Activated CD8-positive, alpha-beta memory T cell treated with anti-CD3 and anti-CD28 coated beads, Interleukin-2, amount 10 ng/mL, durations not matched to agents 7 days and 5 days (primary cell): ENCODE results near the gene CELF3. TPM values are rescaled to one million over a fixed set of nuclear protein-coding genes. Genes with fewer than 3 reads are reported as not detected.
A peak's percentile ranks its signal among the peaks of the same experiment; 100 is the strongest.

Source experiments
- ATAC-seq: fragments of 150-1000 bp; cut with Tn5 transposase; one replicate; pipeline ENCODE4 v1.10.0; 2021; ENCODE audit warnings: moderate library complexity
- CTCF ChIA-PET: fragments of 350-600 bp; sonication (Branson Sonifier 250); formaldehyde crosslinking; loops from one replicate; lab custom pipeline; 2021; ENCODE audit warnings: antibody characterized with exemption; lab: Charles Lee
- DNase-seq: peaks from one replicate; pipeline ENCODE4 v3.0.0-alpha.2; 2020
- H3K27ac Mint-ChIP-seq: one replicate; pipeline ENCODE4 v1.8.0; 2021; ENCODE audit warnings: mild to moderate bottlenecking, mixed read lengths
- H3K27me3 Mint-ChIP-seq: one replicate; pipeline ENCODE4 v1.8.0; 2021; ENCODE audit warnings: mixed read lengths
- H3K36me3 Mint-ChIP-seq: one replicate; pipeline ENCODE4 v1.8.0; 2021; ENCODE audit warnings: mild to moderate bottlenecking, mixed read lengths
- H3K4me1 Mint-ChIP-seq: one replicate; pipeline ENCODE4 v1.8.0; 2021; ENCODE audit warnings: mixed read lengths
- H3K4me3 Mint-ChIP-seq: one replicate; pipeline ENCODE4 v1.8.0; 2021; ENCODE audit warnings: mild to moderate bottlenecking, moderate library complexity, mixed read lengths
- H3K9me3 Mint-ChIP-seq: one replicate; pipeline ENCODE4 v1.8.0; 2022; ENCODE audit warnings: low read depth, mixed read lengths
- total RNA-seq, 2 experiments: library from RNA; stranded (reverse); gene quantifications; one replicate each; pipeline ENCODE4 v1.2.3, GENCODE V29; 2021

The CELF3 gene
- total RNA-seq, 2 experiments from 2014 or later = not detected

GRCh38 chr1:151716405-151716762 lies 219 bp downstream of the CELF3 start:
- peaks cover 17% of the 10 kb centered on the region for H3K4me1 Mint-ChIP-seq

DNA sequence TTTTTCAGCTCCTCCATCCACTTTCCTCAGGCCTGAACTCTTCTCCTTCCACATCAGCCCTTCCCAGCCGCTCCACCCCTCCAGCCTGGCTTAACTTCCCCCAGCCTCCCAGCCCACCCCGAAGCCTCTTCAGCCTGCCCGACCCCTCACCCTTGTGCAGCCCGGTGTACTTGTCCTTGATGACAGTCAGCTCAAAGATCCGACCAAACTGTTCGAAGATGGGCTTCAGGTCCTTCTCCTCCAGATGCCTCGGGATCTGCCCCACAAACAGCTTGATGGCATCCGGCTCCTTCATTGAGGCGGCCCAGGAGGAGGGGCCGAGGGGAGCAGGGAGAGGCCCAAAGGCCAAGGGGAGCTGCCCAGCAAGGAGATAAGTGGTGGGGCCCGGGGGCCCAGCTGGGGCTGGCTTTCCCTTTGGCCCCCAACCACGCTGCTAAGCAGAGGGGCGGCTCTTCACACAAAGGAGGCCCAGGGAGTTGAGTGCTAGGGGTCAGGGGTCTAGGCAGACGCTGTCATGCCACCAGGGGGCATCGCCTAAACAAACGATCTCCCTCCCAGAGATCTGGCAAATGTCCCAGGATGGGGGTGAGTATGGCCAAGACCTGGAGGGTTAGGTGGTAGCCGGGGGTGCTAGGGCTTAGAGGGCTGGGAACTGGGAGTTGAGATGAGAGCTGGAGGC lies 738 bp downstream of the CELF3 start:
- ATAC-seq (no peak), DNase-seq (no peak)
- Mint-ChIP-seq H3K4me3 (no peak overlapping the region), H3K27ac (no peak overlapping the region), H3K9me3 (no peaks in the 10 kb centered on the region), H3K27me3 (peaks cover 60% of the 10 kb centered on the region), H3K36me3 (no peaks in the 10 kb centered on the region), H3K4me1 (peaks cover 14% of the 10 kb centered on the region)
- CTCF ChIA-PET = interaction anchor here (0.9 to 2.5 kb wide), 2 partner anchors 10 to 121 kb away, joined by 3 to 9 read pairs; no protein-coding TSS in a partner anchor

More at GRCh38 chr1:151716405-151716762, 219 bp downstream of the CELF3 start:
- no peak overlapping the region for H3K4me3 Mint-ChIP-seq
- H3K9me3 Mint-ChIP-seq = no peaks in the 10 kb centered on the region
- H3K27me3 Mint-ChIP-seq = peaks cover 61% of the 10 kb centered on the region
- DNase-seq (no peak), ATAC-seq (no peak)
- CTCF ChIA-PET = interaction anchor here (2.5 kb wide), 1 partner anchor 120 kb away, joined by 9 read pairs; no protein-coding TSS in a partner anchor
- no peaks in the 10 kb centered on the region for H3K36me3 Mint-ChIP-seq
- H3K27ac Mint-ChIP-seq = no peak overlapping the region

- no peak for ATAC-seq
- Mint-ChIP-seq H3K27me3 (peaks cover 52% of the 10 kb centered on the region), H3K27ac (no peak overlapping the region)
Measured at GRCh38 chr1:151714820-151715725, 1.5 kb downstream of the CELF3 start.

GRCh38 chr1:151713874-151714273 lies 2.7 kb downstream of the CELF3 start:
- no peaks in the 10 kb centered on the region for H3K36me3 Mint-ChIP-seq
- no peak for ATAC-seq
- H3K27ac Mint-ChIP-seq = no peak overlapping the region
- CTCF ChIA-PET = no interaction called here
- no peaks in the 10 kb centered on the region for H3K9me3 Mint-ChIP-seq
- H3K27me3 Mint-ChIP-seq = peaks cover 42% of the 10 kb centered on the region
- no peak for DNase-seq
- no peak overlapping the region for H3K4me3 Mint-ChIP-seq
- H3K4me1 Mint-ChIP-seq = peaks cover 5% of the 10 kb centered on the region

More at GRCh38 chr1:151714820-151715725, 1.5 kb downstream of the CELF3 start:
- H3K4me3 Mint-ChIP-seq = no peak overlapping the region
- no peaks in the 10 kb centered on the region for H3K9me3 Mint-ChIP-seq
- no peak for DNase-seq
- H3K36me3 Mint-ChIP-seq = no peaks in the 10 kb centered on the region
- peaks cover 6% of the 10 kb centered on the region for H3K4me1 Mint-ChIP-seq
- CTCF ChIA-PET = interaction anchor here (0.9 kb wide), 1 partner anchor 10 kb away, joined by 3 read pairs; no protein-coding TSS in a partner anchor

DNA sequence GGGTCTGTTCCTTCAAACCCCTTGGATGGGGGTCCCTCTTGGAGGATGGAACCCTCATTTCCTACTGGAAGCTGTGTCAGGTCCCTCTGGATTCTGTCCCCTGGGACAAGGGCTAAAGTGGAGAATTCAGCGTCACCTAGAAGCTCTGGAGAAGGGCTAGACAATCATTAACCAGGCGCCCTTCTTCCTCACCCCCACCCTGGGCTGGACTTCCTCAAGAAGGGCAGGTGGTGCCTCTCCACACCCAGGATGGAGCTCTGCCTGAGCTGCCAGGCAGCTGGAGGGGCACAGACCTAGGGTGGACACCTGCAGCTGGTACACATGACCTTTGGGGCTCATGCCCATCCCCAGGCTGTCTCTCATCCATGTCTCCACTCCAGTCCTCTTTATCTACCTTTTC lies 3.6 kb downstream of the CELF3 start:
- H3K4me1 Mint-ChIP-seq = peaks cover 5% of the 10 kb centered on the region
- H3K27me3 Mint-ChIP-seq = peaks cover 33% of the 10 kb centered on the region
- no peak overlapping the region for H3K4me3 Mint-ChIP-seq
- no peaks in the 10 kb centered on the region for H3K9me3 Mint-ChIP-seq
- no peak overlapping the region for H3K27ac Mint-ChIP-seq
- CTCF ChIA-PET = no interaction called here
- H3K36me3 Mint-ChIP-seq = no peaks in the 10 kb centered on the region
- no peak for DNase-seq
- no peak for ATAC-seq

- ATAC-seq (no peak), DNase-seq (no peak)
- no peak overlapping the region for H3K4me3 Mint-ChIP-seq
- peaks cover 22% of the 10 kb centered on the region for H3K27me3 Mint-ChIP-seq
- H3K4me1 Mint-ChIP-seq = peaks cover 2% of the 10 kb centered on the region
- H3K9me3 Mint-ChIP-seq = no peaks in the 10 kb centered on the region
- no peak overlapping the region for H3K27ac Mint-ChIP-seq
- no peaks in the 10 kb centered on the region for H3K36me3 Mint-ChIP-seq
- CTCF ChIA-PET = no interaction called here
Measured at GRCh38 chr1:151711951-151712350, 4.7 kb downstream of the CELF3 start.

DNA sequence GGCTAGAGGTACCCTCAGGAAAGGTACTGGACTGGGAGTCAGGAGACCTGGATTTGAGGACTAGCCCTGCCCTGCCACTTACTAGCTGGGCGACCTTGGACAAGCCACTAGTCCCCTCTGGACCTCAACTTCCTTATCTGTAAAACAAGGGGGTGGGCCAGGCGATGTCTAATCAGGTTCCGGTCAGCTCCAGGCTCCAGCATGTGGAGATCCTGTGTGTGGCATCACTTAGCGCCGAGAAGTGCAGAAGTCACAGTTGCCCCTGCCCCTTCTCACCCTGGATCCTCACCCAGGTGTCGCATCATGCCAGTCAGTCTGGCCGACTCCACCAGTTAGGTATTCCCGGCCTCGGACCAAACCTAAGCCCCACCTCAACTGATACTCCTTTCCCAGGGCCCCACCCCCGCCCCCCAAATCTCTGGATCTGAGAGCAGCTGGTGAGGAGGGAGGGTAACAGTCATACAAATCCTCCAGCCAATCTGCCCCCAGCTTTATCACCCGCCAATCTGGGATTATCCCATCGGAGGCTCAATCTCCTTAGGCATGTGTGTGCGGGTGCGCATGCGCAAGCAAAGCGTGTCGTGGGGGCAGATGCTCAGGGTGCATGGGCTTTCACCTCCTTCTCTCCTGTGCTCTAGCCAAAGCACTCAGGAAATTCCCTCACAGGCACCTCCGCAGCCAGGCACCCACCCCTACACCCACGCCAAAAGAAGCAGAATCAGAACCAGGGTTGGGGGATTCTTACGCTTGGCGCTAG lies 5.4 kb downstream of the CELF3 start:
- H3K36me3 Mint-ChIP-seq = no peaks in the 10 kb centered on the region
- H3K4me3 Mint-ChIP-seq = no peak overlapping the region
- CTCF ChIA-PET = no interaction called here
- ATAC-seq = no peak
- no peaks in the 10 kb centered on the region for H3K9me3 Mint-ChIP-seq
- peaks cover 19% of the 10 kb centered on the region for H3K27me3 Mint-ChIP-seq
- no peak for DNase-seq
- H3K27ac Mint-ChIP-seq = no peak overlapping the region
- H3K4me1 Mint-ChIP-seq = no peaks in the 10 kb centered on the region

DNA sequence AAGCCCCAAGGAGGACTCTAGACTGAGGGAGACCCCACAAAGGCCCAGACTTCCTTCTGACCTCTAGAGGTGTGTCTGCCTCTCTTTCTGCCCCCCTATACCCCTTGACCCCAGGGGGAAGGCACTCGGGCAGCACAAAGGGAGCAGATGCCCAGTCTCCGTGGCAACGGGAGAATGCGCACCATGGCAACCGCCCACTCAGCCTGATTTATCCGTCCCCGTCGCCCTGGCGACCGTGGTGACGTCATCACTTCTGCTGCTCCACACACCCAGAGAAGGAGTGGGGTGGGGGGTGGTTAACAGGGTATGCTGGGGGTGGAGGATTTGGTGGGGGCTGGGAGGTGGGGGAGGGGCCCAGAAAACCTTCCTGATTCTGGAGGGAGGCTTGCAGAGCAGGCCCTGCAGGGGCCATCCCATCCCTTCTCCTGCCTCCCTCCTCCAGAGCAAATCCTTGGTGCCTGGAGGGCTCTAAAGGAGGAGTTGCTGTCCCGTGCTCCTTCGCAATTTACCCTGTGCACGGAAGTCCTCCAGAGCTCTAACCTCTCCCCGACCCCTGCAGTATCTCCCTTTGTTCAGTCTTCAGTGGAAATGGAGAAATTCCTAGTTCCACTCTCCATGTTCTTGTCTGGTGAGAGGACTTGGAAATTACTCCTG lies 6.3 kb downstream of the CELF3 start:
- no peaks in the 10 kb centered on the region for H3K4me1 Mint-ChIP-seq
- peak; percentile 8 for ATAC-seq
- DNase-seq = peak; percentile 46
- H3K9me3 Mint-ChIP-seq = no peaks in the 10 kb centered on the region
- CTCF ChIA-PET = no interaction called here
- H3K4me3 Mint-ChIP-seq = no peak overlapping the region
- H3K36me3 Mint-ChIP-seq = no peaks in the 10 kb centered on the region
- no peak overlapping the region for H3K27ac Mint-ChIP-seq
- peaks cover 10% of the 10 kb centered on the region for H3K27me3 Mint-ChIP-seq

DNA sequence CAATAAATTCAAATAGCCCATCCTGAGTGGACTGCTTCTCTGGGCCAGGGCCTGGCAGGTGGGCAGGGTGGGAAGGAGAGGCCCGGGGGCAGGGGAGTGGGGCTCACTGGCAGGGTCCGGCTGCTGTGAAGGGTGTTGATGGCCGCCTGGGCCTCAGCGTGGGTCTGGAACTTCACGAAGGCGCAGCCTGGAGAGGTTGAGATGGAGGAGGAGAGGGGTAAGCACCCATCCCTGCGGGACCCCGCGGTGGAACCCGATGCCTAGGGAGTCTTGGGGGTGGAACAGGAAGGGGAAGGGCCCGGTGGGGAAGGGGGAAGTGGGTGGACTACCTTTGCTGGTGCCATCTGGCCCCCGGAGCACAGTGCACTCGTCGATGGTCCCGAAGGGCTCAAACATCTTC lies 7.7 kb downstream of the CELF3 start:
- H3K4me3 Mint-ChIP-seq = no peak overlapping the region
- peaks cover 4% of the 10 kb centered on the region for H3K27me3 Mint-ChIP-seq
- H3K4me1 Mint-ChIP-seq = no peaks in the 10 kb centered on the region
- no peak overlapping the region for H3K27ac Mint-ChIP-seq
- H3K36me3 Mint-ChIP-seq = no peaks in the 10 kb centered on the region
- ATAC-seq (no peak), DNase-seq (no peak)
- no peaks in the 10 kb centered on the region for H3K9me3 Mint-ChIP-seq
- CTCF ChIA-PET = no interaction called here

GRCh38 chr1:151707541-151708065 lies 9.0 kb downstream of the CELF3 start:
- Mint-ChIP-seq H3K36me3 (no peaks in the 10 kb centered on the region), H3K27ac (no peak overlapping the region), H3K27me3 (no peaks in the 10 kb centered on the region), H3K4me3 (no peak overlapping the region), H3K9me3 (no peaks in the 10 kb centered on the region), H3K4me1 (peaks cover 3% of the 10 kb centered on the region)
- CTCF ChIA-PET = no interaction called here
- DNase-seq = no peak
- no peak for ATAC-seq

GRCh38 chr1:151706464-151707415 lies 9.9 kb downstream of the CELF3 start:
- no peak for ATAC-seq
- H3K9me3 Mint-ChIP-seq = no peaks in the 10 kb centered on the region
- no peak overlapping the region for H3K27ac Mint-ChIP-seq
- H3K4me3 Mint-ChIP-seq = no peak overlapping the region
- no peaks in the 10 kb centered on the region for H3K27me3 Mint-ChIP-seq
- DNase-seq = no peak
- H3K4me1 Mint-ChIP-seq = peaks cover 3% of the 10 kb centered on the region
- CTCF ChIA-PET = interaction anchor here (2.2 kb wide), 1 partner anchor 14 kb away, joined by 6 read pairs; no protein-coding TSS in a partner anchor
- H3K36me3 Mint-ChIP-seq = no peaks in the 10 kb centered on the region
